ENCODE data around the gene IRF5. TPM values are rescaled to one million over a fixed set of nuclear protein-coding genes. Genes with fewer than 3 reads are reported as not detected.

The IRF5 gene
- total RNA-seq, 1 donor from 2014 or later: 0.37 TPM

GRCh38 chr7:128963327-128963757 lies 25.6 kb downstream of the IRF5 start:
- peak overlapping the region; percentile 68 for H3K27ac Mint-ChIP-seq (ENCODE audit: unreplicated experiment)
- H3K36me3 Mint-ChIP-seq (ENCODE audit: low read depth): peaks cover 37% of the 10 kb centered on the region
- H3K9me3 Mint-ChIP-seq (ENCODE audit: low read depth): no peaks in the 10 kb centered on the region
- H3K27me3 Mint-ChIP-seq (ENCODE audit: low read depth): no peaks in the 10 kb centered on the region
- no peak for TF ChIP-seq CTCF (IDR thresholded peaks at IDR 0.05)
- peaks cover 15% of the 10 kb centered on the region for H3K4me1 Mint-ChIP-seq (ENCODE audit: low read depth)
- H3K4me3 Mint-ChIP-seq (ENCODE audit: unreplicated experiment): no peak overlapping the region
- DNase-seq (ENCODE audit: low spot score): no peak

GRCh38 chr7:128968624-128969023 lies 30.9 kb downstream of the IRF5 start:
- Mint-ChIP-seq H3K4me1 (ENCODE audit: low read depth) (peaks cover 3% of the 10 kb centered on the region), H3K4me3 (ENCODE audit: unreplicated experiment) (no peak overlapping the region), H3K27ac (ENCODE audit: unreplicated experiment) (no peak overlapping the region), H3K9me3 (ENCODE audit: low read depth) (no peaks in the 10 kb centered on the region), H3K27me3 (ENCODE audit: low read depth) (no peaks in the 10 kb centered on the region), H3K36me3 (ENCODE audit: low read depth) (peaks cover 48% of the 10 kb centered on the region)
- no peak for DNase-seq (ENCODE audit: low spot score)
- TF ChIP-seq CTCF (IDR thresholded peaks at IDR 0.05): no peak

- Mint-ChIP-seq H3K36me3 (ENCODE audit: low read depth) (peaks cover 41% of the 10 kb centered on the region), H3K27me3 (ENCODE audit: low read depth) (no peaks in the 10 kb centered on the region), H3K9me3 (ENCODE audit: low read depth) (no peaks in the 10 kb centered on the region), H3K27ac (ENCODE audit: unreplicated experiment) (no peak overlapping the region), H3K4me1 (ENCODE audit: low read depth) (no peaks in the 10 kb centered on the region), H3K4me3 (ENCODE audit: unreplicated experiment) (no peak overlapping the region)
- no peak for DNase-seq (ENCODE audit: low spot score)
- TF ChIP-seq CTCF (IDR thresholded peaks at IDR 0.05): no peak
Observed at GRCh38 chr7:128974241-128974934, 36.7 kb downstream of the IRF5 start.

- H3K36me3 Mint-ChIP-seq (ENCODE audit: low read depth): peaks cover 36% of the 10 kb centered on the region
- TF ChIP-seq CTCF (IDR thresholded peaks at IDR 0.05): no peak
- no peak overlapping the region for H3K27ac Mint-ChIP-seq (ENCODE audit: unreplicated experiment)
- no peaks in the 10 kb centered on the region for H3K4me1 Mint-ChIP-seq (ENCODE audit: low read depth)
- no peaks in the 10 kb centered on the region for H3K9me3 Mint-ChIP-seq (ENCODE audit: low read depth)
- no peaks in the 10 kb centered on the region for H3K27me3 Mint-ChIP-seq (ENCODE audit: low read depth)
- DNase-seq (ENCODE audit: low spot score): no peak
- H3K4me3 Mint-ChIP-seq (ENCODE audit: unreplicated experiment): no peak overlapping the region
Observed at GRCh38 chr7:128982105-128982504, 44.4 kb downstream of the IRF5 start.

- Mint-ChIP-seq H3K9me3 (ENCODE audit: low read depth) (no peaks in the 10 kb centered on the region), H3K4me3 (ENCODE audit: unreplicated experiment) (no peak overlapping the region), H3K27me3 (ENCODE audit: low read depth) (no peaks in the 10 kb centered on the region), H3K36me3 (ENCODE audit: low read depth) (peaks cover 35% of the 10 kb centered on the region), H3K27ac (ENCODE audit: unreplicated experiment) (no peak overlapping the region), H3K4me1 (ENCODE audit: low read depth) (no peaks in the 10 kb centered on the region)
- no peak for TF ChIP-seq CTCF (IDR thresholded peaks at IDR 0.05)
- no peak for DNase-seq (ENCODE audit: low spot score)
Observed at GRCh38 chr7:128985660-128986059, 47.9 kb downstream of the IRF5 start.
